ENCODE data around the gene RCC1.
"Not testable (repeated sequence)": the region's sequence is repeated elsewhere in the genome, so short reads cannot be mapped to it uniquely, and the experiment has no call there.

The RCC1 gene

GRCh38 chr1:28548318-28548717, 42.5 kb downstream of the RCC1 start:
- DNase-seq (ENCODE audit: low spot score), result no peak

GRCh38 chr1:28551381-28551780, 45.5 kb downstream of the RCC1 start:
- DNase-seq (ENCODE audit: low spot score), result no peak

GRCh38 chr1:28552758-28553663, 47.2 kb downstream of the RCC1 start, which contains the start of gene TRNAU1AP:
Gene TRNAU1AP, plus strand, starts transcription at chr1:28553085. Its CDS starts 26 bp downstream, at chr1:28553111.
- DNase-seq (ENCODE audit: low spot score), result peak; percentile 97

- DNase-seq (ENCODE audit: low spot score), result no peak
Measured at GRCh38 chr1:28560886-28561285, 55.0 kb downstream of the RCC1 start.

GRCh38 chr1:28564310-28564709, 58.5 kb downstream of the RCC1 start:
- no peak for DNase-seq (ENCODE audit: low spot score)

GRCh38 chr1:28565040-28565439, 59.2 kb downstream of the RCC1 start:
- no peak for DNase-seq (ENCODE audit: low spot score)

- no peak for DNase-seq (ENCODE audit: low spot score)
Measured at GRCh38 chr1:28565726-28566125, 59.9 kb downstream of the RCC1 start.

GRCh38 chr1:28566931-28567330, 61.1 kb downstream of the RCC1 start:
- no peak for DNase-seq (ENCODE audit: low spot score)

GRCh38 chr1:28571911-28572310, 66.1 kb downstream of the RCC1 start:
- DNase-seq (ENCODE audit: low spot score), result no peak

GRCh38 chr1:28572891-28573290, 67.0 kb downstream of the RCC1 start:
- not testable (repeated sequence) for DNase-seq (ENCODE audit: low spot score)

GRCh38 chr1:28573564-28573963, 67.7 kb downstream of the RCC1 start:
- DNase-seq (ENCODE audit: low spot score), result no peak

GRCh38 chr1:28577052-28577678, 71.3 kb downstream of the RCC1 start:
- DNase-seq (ENCODE audit: low spot score), result no peak

GRCh38 chr1:28577738-28578536, 72.1 kb downstream of the RCC1 start:
- no peak for DNase-seq (ENCODE audit: low spot score)

GRCh38 chr1:28578696-28579218, 72.9 kb downstream of the RCC1 start:
- DNase-seq (ENCODE audit: low spot score), result no peak

- DNase-seq (ENCODE audit: low spot score), result no peak
Measured at GRCh38 chr1:28579401-28579800, 73.6 kb downstream of the RCC1 start.

- peak; percentile 66 for DNase-seq (ENCODE audit: low spot score)
Measured at GRCh38 chr1:28580722-28581530, 75.1 kb downstream of the RCC1 start.

- DNase-seq (ENCODE audit: low spot score), result peak; percentile 94
Measured at GRCh38 chr1:28581531-28582247, 75.8 kb downstream of the RCC1 start.

- no peak for DNase-seq (ENCODE audit: low spot score)
Measured at GRCh38 chr1:28582248-28582615, 76.4 kb downstream of the RCC1 start.

- not testable (repeated sequence) for DNase-seq (ENCODE audit: low spot score)
Measured at GRCh38 chr1:28586585-28587391, 80.9 kb downstream of the RCC1 start.
